ENCODE measurements around the gene PTPN22. TPM values are rescaled to one million over a fixed set of nuclear protein-coding genes. Genes with fewer than 3 reads are reported as not detected.

The PTPN22 gene
- total and polyA plus RNA-seq, 9 of the 15 experiments (the other 6 are each of a cell fraction or from before 2014, with no cell fraction given) = 0.45 to 4.6 (median 1.1) TPM

DNA sequence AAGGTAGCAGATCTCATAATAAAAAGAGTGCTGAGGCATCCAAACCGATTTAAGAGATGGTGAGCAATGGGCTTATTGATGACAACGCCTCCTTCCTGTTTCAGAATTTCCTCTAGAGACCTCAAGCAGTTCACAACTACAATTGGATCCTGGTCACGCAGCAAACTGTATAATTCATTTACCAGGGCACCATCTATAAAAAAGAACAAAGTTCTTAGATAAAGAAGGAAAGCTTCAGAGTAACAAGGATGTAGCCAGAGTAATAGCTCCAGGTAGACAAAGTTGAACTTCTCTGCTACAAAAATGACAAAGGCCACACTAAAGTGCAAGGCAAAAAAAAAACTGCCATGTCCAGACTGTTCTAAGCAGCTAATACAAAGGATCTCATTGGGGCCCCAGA is 29.7 kb upstream of the PTPN22 start (continued):
- TF ChIP-seq, protein P1, sequence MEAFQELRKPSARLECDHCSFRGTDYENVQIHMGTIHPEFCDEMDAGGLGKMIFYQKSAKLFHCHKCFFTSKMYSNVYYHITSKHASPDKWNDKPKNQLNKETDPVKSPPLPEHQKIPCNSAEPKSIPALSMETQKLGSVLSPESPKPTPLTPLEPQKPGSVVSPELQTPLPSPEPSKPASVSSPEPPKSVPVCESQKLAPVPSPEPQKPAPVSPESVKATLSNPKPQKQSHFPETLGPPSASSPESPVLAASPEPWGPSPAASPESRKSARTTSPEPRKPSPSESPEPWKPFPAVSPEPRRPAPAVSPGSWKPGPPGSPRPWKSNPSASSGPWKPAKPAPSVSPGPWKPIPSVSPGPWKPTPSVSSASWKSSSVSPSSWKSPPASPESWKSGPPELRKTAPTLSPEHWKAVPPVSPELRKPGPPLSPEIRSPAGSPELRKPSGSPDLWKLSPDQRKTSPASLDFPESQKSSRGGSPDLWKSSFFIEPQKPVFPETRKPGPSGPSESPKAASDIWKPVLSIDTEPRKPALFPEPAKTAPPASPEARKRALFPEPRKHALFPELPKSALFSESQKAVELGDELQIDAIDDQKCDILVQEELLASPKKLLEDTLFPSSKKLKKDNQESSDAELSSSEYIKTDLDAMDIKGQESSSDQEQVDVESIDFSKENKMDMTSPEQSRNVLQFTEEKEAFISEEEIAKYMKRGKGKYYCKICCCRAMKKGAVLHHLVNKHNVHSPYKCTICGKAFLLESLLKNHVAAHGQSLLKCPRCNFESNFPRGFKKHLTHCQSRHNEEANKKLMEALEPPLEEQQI (IDR thresholded peaks at IDR 0.05) = no peak
- TF ChIP-seq ZSCAN32 (CRISPR knock-in tag; IDR thresholded peaks at IDR 0.05) = no peak

DNA sequence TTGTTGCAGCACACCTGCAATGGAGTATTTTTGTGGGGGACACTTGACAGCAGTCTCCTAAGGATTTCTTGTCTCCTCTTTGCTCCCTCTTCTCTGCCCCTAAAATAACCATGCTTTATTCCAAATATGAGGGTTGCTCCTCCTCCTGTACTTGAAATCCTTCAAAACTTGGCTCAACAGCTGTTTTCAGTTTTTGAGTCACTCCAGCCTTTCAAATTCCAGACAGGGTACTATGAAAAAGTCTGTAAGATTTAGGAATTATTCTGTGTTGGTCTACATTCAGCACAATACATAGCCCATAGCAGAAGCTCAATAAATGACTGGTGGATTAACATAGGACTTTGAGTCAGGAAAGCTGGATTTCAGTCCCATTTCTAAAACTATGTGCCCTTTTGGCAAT is 27.6 kb upstream of the PTPN22 start:
- Histone ChIP-seq H2AFZ (ENCODE audit: low read depth, low read length) (no peak overlapping the region), H3K4me3 (no peak overlapping the region), H3K4me2 (ENCODE audit: insufficient read depth, low read length) (no peak overlapping the region), H3K9me1 (ENCODE audit: control insufficient read depth, insufficient read depth, low read length) (no peaks in the 10 kb centered on the region), H3K9ac (ENCODE audit: insufficient read depth in 1 of 2, low read depth in 2 of 2, low read length in 2 of 2) (no peak overlapping the region), H3K79me2 (ENCODE audit: control insufficient read depth, insufficient read depth, low read length) (peaks cover 16% of the 10 kb centered on the region), H3K4me1 (replicated peaks in 1 of 2; ENCODE audit: control insufficient read depth in 2 of 2, insufficient read depth in 2 of 2, low read length in 2 of 2) (peaks cover 3 to 7% of the 10 kb centered on the region in 2 experiments; a peak in 3 of 5 replicates), H3K27ac (ENCODE audit: extremely low read depth, low read depth, low read length) (no peak overlapping the region), H4K20me1 (replicated peaks; ENCODE audit: control insufficient read depth, insufficient read depth, low read length) (no peaks in the 10 kb centered on the region), H3K9me3 (replicated peaks; ENCODE audit: control insufficient read depth, insufficient read depth, low read depth, low read length) (no peaks in the 10 kb centered on the region), H3K27me3 (ENCODE audit: control insufficient read depth in 2 of 2, insufficient read depth in 2 of 2, low read length in 2 of 2) (no peaks in the 10 kb centered on the region), H3K36me3 (ENCODE audit: control insufficient read depth, insufficient read depth, low read length) (peaks cover 75% of the 10 kb centered on the region)
- no TSS peak for BruUV-seq (replicated peaks)
- CTCF ChIA-PET (ENCODE audit: low intra/inter-chr PET ratio) = interaction anchor here (0.7 kb wide), 1 partner anchor 52 kb away, joined by 6 read pairs; no protein-coding TSS in a partner anchor
- no peak for FAIRE-seq
- ATAC-seq = no peak
- no peak for DNase-seq (ENCODE audit: extremely low read depth in 1 of 4, low spot score in 3 of 4)
- in situ Hi-C loops (cut with MboI) (no loop called here), intact Hi-C loops (cut with micrococcal nuclease) (no loop called here)
- POLR2A ChIA-PET = interaction anchor here (0.5 to 1.8 kb wide), 3 partner anchors 11 to 20 kb away, joined by 3 to 6 read pairs (median 3); no protein-coding TSS in a partner anchor
- TF ChIP-seq, protein P2, sequence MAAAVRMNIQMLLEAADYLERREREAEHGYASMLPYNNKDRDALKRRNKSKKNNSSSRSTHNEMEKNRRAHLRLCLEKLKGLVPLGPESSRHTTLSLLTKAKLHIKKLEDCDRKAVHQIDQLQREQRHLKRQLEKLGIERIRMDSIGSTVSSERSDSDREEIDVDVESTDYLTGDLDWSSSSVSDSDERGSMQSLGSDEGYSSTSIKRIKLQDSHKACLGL (CRISPR knock-in tag; IDR thresholded peaks at IDR 0.05; ENCODE audit: borderline replicate concordance, poor library complexity, severe bottlenecking) = no peak
- TF ChIP-seq FOXP1 (CRISPR knock-in tag; IDR thresholded peaks at IDR 0.05) (no peak), CEBPB (tag; IDR thresholded peaks at IDR 0.05) (no peak), MCM7 (IDR thresholded peaks at IDR 0.05) (no peak), JUND (IDR thresholded peaks at IDR 0.05; ENCODE audit: borderline replicate concordance, low read depth, low read length) (no peak), JUND (tag; IDR thresholded peaks at IDR 0.05; ENCODE audit: borderline replicate concordance, low read depth, low read length) (no peak), ETS2 (tag; IDR thresholded peaks at IDR 0.05; ENCODE audit: borderline replicate concordance, poor library complexity, severe bottlenecking) (no peak), POLR2A (conservative IDR thresholded peaks at IDR 0.05) (no peak), MTA1 (IDR thresholded peaks at IDR 0.05; ENCODE audit: borderline replicate concordance) (no peak), GATAD2B (IDR thresholded peaks at IDR 0.05; ENCODE audit: borderline replicate concordance) (no peak)
- TF ChIP-seq, protein P3, sequence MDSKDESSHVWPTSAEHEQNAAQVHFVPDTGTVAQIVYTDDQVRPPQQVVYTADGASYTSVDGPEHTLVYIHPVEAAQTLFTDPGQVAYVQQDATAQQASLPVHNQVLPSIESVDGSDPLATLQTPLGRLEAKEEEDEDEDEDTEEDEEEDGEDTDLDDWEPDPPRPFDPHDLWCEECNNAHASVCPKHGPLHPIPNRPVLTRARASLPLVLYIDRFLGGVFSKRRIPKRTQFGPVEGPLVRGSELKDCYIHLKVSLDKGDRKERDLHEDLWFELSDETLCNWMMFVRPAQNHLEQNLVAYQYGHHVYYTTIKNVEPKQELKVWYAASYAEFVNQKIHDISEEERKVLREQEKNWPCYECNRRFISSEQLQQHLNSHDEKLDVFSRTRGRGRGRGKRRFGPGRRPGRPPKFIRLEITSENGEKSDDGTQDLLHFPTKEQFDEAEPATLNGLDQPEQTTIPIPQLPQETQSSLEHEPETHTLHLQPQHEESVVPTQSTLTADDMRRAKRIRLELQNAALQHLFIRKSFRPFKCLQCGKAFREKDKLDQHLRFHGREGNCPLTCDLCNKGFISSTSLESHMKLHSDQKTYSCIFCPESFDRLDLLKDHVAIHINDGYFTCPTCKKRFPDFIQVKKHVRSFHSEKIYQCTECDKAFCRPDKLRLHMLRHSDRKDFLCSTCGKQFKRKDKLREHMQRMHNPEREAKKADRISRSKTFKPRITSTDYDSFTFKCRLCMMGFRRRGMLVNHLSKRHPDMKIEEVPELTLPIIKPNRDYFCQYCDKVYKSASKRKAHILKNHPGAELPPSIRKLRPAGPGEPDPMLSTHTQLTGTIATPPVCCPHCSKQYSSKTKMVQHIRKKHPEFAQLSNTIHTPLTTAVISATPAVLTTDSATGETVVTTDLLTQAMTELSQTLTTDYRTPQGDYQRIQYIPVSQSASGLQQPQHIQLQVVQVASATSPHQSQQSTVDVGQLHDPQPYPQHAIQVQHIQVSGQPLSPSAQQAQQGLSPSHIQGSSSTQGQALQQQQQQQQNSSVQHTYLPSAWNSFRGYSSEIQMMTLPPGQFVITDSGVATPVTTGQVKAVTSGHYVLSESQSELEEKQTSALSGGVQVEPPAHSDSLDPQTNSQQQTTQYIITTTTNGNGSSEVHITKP (IDR thresholded peaks at IDR 0.05; ENCODE audit: partially characterized antibody) = no peak
- TF ChIP-seq, protein P4, sequence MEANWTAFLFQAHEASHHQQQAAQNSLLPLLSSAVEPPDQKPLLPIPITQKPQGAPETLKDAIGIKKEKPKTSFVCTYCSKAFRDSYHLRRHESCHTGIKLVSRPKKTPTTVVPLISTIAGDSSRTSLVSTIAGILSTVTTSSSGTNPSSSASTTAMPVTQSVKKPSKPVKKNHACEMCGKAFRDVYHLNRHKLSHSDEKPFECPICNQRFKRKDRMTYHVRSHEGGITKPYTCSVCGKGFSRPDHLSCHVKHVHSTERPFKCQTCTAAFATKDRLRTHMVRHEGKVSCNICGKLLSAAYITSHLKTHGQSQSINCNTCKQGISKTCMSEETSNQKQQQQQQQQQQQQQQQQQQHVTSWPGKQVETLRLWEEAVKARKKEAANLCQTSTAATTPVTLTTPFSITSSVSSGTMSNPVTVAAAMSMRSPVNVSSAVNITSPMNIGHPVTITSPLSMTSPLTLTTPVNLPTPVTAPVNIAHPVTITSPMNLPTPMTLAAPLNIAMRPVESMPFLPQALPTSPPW (CRISPR knock-in tag; IDR thresholded peaks at IDR 0.05) = no peak

Measured in K562 (cell line).